Ishikawa (cell line): ENCODE data around the gene MB.

Experiments used
- CREB1 ChIP-seq: IDR thresholded peaks from 2 replicates; pipeline ENCODE4 v1.6.1; 2012; ENCODE audit warnings: low read depth
- TF ChIP-seq, protein P1 (sequence below): IDR thresholded peaks from 2 replicates; pipeline ENCODE4 v1.6.1; 2012
- TF ChIP-seq, protein P2 (sequence below): IDR thresholded peaks from 2 replicates; pipeline ENCODE4 v1.6.1; 2012; ENCODE audit warnings: low read depth, mild to moderate bottlenecking

DNA sequence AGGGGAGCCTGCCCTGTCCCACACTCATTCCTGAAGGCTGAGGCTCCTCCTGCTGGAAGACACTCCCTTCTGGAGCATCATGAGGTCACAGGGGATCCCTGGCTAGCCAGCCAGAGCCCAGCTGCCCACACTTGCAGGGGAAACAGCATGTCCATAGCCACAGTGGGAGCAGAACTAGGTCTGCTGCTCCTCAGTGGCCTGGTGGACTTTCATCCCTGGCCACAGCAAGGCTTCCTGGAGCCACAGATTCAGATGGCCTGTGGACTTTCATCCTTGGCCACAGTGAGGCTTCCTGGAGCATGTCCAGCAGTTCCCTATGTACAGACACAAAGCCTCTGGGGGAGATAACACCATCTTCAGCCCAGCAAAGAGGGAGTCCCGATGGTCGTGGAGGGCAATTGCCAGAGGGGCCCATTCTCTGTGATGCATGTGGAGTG, 25.2 kb upstream of the MB start:
- no peak for TF ChIP-seq CREB1
- TF ChIP-seq, protein P1, sequence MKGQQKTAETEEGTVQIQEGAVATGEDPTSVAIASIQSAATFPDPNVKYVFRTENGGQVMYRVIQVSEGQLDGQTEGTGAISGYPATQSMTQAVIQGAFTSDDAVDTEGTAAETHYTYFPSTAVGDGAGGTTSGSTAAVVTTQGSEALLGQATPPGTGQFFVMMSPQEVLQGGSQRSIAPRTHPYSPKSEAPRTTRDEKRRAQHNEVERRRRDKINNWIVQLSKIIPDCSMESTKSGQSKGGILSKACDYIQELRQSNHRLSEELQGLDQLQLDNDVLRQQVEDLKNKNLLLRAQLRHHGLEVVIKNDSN, result no peak
- TF ChIP-seq, protein P2, sequence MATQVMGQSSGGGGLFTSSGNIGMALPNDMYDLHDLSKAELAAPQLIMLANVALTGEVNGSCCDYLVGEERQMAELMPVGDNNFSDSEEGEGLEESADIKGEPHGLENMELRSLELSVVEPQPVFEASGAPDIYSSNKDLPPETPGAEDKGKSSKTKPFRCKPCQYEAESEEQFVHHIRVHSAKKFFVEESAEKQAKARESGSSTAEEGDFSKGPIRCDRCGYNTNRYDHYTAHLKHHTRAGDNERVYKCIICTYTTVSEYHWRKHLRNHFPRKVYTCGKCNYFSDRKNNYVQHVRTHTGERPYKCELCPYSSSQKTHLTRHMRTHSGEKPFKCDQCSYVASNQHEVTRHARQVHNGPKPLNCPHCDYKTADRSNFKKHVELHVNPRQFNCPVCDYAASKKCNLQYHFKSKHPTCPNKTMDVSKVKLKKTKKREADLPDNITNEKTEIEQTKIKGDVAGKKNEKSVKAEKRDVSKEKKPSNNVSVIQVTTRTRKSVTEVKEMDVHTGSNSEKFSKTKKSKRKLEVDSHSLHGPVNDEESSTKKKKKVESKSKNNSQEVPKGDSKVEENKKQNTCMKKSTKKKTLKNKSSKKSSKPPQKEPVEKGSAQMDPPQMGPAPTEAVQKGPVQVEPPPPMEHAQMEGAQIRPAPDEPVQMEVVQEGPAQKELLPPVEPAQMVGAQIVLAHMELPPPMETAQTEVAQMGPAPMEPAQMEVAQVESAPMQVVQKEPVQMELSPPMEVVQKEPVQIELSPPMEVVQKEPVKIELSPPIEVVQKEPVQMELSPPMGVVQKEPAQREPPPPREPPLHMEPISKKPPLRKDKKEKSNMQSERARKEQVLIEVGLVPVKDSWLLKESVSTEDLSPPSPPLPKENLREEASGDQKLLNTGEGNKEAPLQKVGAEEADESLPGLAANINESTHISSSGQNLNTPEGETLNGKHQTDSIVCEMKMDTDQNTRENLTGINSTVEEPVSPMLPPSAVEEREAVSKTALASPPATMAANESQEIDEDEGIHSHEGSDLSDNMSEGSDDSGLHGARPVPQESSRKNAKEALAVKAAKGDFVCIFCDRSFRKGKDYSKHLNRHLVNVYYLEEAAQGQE, result no peak
